LNCaP clone FGC (cell line): ENCODE results near the gene PRUNE2.

Experiments used
- DNase-seq: peaks from one replicate; pipeline ENCODE4 v3.0.0-alpha.2; 2011; ENCODE audit warnings: low read depth
- H3K4me3 ChIP-seq: 2 replicates; pipeline ENCODE4 v1.5.1; 2011; ENCODE audit warnings: mild to moderate bottlenecking, low read depth, low read length, control low read depth
- TF ChIP-seq, protein P1 (sequence below): IDR thresholded peaks from 2 replicates; pipeline ENCODE4 v1.5.1; 2012; ENCODE audit warnings: mild to moderate bottlenecking; ENCODE audit not compliant: control insufficient read depth, insufficient read depth; ENCODE audit errors: extremely low read depth

The PRUNE2 gene

DNA sequence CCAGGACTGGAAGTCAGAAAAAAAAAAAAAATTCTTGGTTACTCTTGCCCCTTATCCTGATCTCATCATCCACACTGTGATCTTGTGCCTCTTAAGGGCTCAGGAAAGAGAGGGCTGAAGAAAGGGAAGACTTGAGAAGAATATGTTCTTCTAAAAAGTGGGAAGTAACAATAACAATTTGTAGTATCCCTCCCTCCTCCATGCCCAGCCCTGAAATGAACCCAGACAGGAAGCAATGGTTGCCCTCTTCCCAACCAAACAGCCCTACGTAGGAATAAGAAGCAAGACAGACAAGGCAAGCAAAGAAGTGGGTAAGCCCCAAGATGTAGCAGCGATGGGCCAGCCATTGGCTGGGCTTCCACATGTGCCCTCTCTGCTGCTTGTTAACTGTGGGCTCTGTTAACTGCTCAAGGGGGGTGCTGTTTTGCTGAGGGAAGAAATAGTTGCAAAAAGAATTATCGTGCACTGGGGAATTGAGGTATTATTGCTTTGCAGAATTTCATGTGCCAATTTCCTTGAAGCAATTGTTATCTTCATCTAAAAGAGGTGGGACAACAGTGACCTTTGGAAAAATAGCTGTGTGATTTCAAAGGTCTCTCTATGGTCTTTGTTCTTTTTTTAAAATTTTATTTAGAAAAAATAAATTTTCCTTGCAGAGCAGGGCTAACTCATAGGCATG lies 288.3 kb downstream of the PRUNE2 start:
- no peak overlapping the region for H3K4me3 ChIP-seq
- DNase-seq = no peak
- TF ChIP-seq, protein P1, sequence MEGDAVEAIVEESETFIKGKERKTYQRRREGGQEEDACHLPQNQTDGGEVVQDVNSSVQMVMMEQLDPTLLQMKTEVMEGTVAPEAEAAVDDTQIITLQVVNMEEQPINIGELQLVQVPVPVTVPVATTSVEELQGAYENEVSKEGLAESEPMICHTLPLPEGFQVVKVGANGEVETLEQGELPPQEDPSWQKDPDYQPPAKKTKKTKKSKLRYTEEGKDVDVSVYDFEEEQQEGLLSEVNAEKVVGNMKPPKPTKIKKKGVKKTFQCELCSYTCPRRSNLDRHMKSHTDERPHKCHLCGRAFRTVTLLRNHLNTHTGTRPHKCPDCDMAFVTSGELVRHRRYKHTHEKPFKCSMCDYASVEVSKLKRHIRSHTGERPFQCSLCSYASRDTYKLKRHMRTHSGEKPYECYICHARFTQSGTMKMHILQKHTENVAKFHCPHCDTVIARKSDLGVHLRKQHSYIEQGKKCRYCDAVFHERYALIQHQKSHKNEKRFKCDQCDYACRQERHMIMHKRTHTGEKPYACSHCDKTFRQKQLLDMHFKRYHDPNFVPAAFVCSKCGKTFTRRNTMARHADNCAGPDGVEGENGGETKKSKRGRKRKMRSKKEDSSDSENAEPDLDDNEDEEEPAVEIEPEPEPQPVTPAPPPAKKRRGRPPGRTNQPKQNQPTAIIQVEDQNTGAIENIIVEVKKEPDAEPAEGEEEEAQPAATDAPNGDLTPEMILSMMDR = no peak

DNA sequence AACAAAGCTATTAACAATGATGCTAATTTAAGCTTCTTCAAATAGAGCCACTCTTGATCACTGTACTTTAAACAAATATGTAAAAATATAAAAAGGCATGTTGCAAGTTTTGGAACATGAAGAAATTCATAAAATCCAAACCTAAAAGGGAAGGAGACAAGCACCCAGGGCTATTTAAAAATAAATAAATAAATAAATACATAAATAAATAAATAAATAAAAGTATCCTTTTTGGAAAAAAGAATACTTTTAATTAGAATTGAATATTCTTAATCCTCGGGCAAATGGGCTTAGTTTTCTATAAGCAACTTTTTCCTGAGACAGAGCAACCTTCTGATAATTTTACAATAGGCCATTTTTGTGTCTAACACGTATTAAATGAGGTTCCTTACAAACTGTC lies 289.1 kb downstream of the PRUNE2 start:
- H3K4me3 ChIP-seq = no peak overlapping the region
- TF ChIP-seq, protein P1 = no peak
- DNase-seq = no peak

DNA sequence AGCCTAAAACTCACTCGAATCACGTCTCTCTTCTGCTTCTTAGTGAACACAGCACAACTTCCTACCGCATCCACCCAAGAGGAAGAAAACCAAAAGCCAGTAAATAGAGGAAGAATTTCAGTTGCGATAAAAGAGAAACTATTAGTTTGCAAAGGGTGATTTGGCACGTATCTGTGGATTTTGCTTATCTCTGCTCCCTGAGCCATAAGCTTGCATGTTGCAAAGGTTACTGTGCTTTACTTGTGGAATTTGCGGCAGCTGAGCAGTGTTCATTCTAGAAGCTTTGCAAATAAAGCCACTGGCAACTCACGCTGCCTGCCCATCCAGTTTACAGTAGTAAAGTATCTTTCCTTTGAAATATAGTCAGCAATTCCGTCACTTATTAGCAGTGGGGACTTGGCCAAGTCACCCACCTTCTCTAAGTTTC lies 290.7 kb downstream of the PRUNE2 start:
- H3K4me3 ChIP-seq = no peak overlapping the region
- TF ChIP-seq, protein P1 = no peak

DNA sequence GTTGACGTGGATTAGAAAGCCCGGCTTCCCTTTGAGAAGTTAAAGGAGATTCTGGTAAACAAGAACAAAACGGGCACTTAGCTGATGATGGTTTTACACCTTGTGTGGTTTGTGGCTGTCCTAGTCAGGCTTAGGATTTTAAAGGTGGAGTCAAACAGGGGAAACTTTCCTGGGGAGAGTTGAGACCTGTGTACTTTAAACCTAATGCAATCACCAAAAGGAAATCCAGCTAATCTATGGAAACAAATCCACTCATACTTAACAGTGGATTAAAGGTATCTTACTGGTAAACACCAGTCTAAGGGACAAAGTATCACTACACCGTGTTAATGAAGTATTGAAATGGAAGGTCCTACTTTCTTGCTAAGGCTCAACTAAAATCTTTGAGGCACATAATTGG lies 291.9 kb downstream of the PRUNE2 start:
- no peak for DNase-seq
- no peak overlapping the region for H3K4me3 ChIP-seq
- TF ChIP-seq, protein P1 = no peak

More for the DNA sequence above, 290.7 kb downstream of the PRUNE2 start:
- DNase-seq = no peak

DNA sequence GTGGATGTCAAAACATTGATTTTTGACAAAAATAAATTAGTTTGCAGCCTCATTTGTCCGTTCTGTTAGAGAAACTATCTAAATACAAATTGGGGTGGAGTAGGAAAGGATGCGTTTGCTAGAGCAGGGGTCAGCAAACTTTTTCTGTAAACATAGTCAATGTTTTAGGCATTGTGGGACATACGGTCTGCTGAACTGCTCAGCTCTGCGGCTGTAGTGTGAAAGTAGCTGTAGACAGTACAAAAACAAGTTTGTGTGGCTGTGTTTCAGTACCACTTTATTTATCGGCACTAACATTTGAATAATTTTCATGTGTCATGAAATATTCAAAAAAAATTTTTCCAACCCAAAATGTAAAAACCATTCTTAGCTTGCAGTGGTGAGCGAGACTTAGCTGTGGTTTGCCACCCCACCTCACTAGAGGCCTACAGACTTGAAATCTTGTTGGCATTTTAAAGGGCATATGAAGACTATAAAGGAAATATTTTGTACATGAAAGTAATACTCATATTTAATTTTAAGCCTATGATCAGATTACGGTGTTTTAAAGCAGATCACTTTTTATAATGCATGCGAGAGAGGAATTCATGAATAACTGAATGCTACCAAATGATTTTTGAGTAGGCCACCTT lies 292.6 kb downstream of the PRUNE2 start:
- no peak for DNase-seq
- TF ChIP-seq, protein P1 = no peak
- H3K4me3 ChIP-seq = no peak overlapping the region

DNA sequence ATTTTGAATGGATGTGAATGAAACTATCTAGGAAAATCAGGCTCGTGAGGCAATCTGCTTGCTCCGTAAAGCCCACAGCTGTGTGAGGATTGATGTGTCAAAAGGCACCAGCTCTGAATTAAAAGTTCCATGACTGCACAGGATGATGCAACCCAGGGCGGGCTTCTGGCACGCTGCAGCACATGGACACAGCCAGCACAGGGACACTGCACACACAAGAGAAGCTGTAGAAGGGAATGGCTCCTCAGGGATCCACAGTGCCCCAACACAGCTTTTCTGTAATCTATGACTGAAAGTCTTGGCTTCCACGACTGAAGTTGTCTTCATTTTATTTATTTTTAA lies 295.9 kb downstream of the PRUNE2 start:
- DNase-seq = no peak
- TF ChIP-seq, protein P1 = no peak
- no peak overlapping the region for H3K4me3 ChIP-seq
